Peyer's patch (tissue), 4 donors: ENCODE data around the gene ANKDD1A. TPM values are rescaled to one million over a fixed set of nuclear protein-coding genes. Genes with fewer than 3 reads are reported as not detected.

Source experiments
- DNase-seq, 3 donors: peaks; one replicate each; pipeline ENCODE4 v3.0.0-alpha.2; 2017 to 2019
- H3K27ac ChIP-seq, 4 donors: fragments of 200-600 bp; sonication (generic); one replicate each; pipeline ENCODE4 v1.5.1; 2016 to 2019
- H3K27me3 ChIP-seq, 2 donors: fragments of 200-600 bp; sonication (generic); one replicate each; pipeline ENCODE4 v1.5.1; 2019
- H3K36me3 ChIP-seq, 3 donors: fragments of 200-600 bp; sonication (generic); one replicate each; pipeline ENCODE4 v1.5.1; 2016 to 2019
- H3K4me1 ChIP-seq, 4 donors: fragments of 200-600 bp; sonication (generic); one replicate each; pipeline ENCODE4 v1.5.1; 2016 to 2019
- H3K4me3 ChIP-seq, 4 donors: fragments of 200-600 bp; sonication (generic); 1 replicate in 3 of 4; 2 replicates in 1 of 4; pipeline ENCODE4 v1.5.1; 2016 to 2019; ENCODE audit warnings: mild to moderate bottlenecking in 1 of 4
- H3K9me3 ChIP-seq, 4 donors: fragments of 200-600 bp; sonication (generic); one replicate each; pipeline ENCODE4 v1.5.1; 2016 to 2019; ENCODE audit warnings: mild to moderate bottlenecking in 1 of 4
- POLR2A ChIP-seq, 2 donors: fragments of 450-650 bp; IDR thresholded peaks; one replicate each; pipeline ENCODE4 v1.5.1; 2017; ENCODE audit warnings: antibody characterized with exemption in 2 of 2, mild to moderate bottlenecking in 2 of 2, moderate library complexity in 2 of 2
- total RNA-seq, 4 donors: library from RNA; depleted of rRNA; stranded (reverse); fragments of >200 nt; gene quantifications; one replicate each; pipeline ENCODE4 v1.1.0, GENCODE V29; 2016
- TF ChIP-seq, protein P1 (sequence below), 6 experiments: fragments of 450-650 bp in 4 of 6; fragments of 200-600 bp in 2 of 6; sonication (generic) in 1 of 6; IDR thresholded peaks; one replicate each; pipeline ENCODE4 v1.5.1; 2017 to 2019; ENCODE audit warnings: antibody characterized with exemption in 6 of 6, mild to moderate bottlenecking in 3 of 6, moderate library complexity in 1 of 6

Gene ANKDD1A
- total RNA-seq, 4 donors from 2014 or later, result 3.9 to 13.2 (median 5.3) TPM

DNA sequence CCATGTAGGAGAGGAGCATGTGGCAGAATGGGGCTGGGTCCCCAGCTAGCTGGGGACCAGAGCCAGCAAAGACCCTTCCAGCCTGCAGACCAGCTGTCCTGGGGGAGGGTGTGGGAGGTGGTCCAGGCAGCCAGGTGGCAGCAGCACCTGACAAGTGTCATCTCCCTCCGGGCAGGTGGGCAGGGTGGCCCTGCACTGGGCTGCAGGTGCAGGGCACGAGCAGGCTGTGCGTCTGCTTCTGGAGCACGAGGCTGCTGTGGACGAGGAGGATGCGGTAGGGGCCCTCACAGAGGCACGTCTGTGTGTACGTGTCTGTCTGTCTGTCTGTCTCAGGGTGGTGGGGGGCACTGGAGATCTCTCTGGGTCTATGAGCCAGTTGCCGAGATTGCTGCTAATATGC lies 5.5 kb downstream of the ANKDD1A start:
- H3K4me1 ChIP-seq, result no peaks in the 10 kb centered on the region
- no peak for DNase-seq
- TF ChIP-seq, protein P1, sequence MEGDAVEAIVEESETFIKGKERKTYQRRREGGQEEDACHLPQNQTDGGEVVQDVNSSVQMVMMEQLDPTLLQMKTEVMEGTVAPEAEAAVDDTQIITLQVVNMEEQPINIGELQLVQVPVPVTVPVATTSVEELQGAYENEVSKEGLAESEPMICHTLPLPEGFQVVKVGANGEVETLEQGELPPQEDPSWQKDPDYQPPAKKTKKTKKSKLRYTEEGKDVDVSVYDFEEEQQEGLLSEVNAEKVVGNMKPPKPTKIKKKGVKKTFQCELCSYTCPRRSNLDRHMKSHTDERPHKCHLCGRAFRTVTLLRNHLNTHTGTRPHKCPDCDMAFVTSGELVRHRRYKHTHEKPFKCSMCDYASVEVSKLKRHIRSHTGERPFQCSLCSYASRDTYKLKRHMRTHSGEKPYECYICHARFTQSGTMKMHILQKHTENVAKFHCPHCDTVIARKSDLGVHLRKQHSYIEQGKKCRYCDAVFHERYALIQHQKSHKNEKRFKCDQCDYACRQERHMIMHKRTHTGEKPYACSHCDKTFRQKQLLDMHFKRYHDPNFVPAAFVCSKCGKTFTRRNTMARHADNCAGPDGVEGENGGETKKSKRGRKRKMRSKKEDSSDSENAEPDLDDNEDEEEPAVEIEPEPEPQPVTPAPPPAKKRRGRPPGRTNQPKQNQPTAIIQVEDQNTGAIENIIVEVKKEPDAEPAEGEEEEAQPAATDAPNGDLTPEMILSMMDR (IDR thresholded peaks at IDR 0.05), result no peak
- TF ChIP-seq POLR2A (IDR thresholded peaks at IDR 0.05), result no peak
- H3K27ac ChIP-seq, result no peak overlapping the region
- no peak overlapping the region for H3K4me3 ChIP-seq
- no peaks in the 10 kb centered on the region for H3K27me3 ChIP-seq
- H3K36me3 ChIP-seq, result no peaks in the 10 kb centered on the region
- H3K9me3 ChIP-seq, result no peaks in the 10 kb centered on the region

DNA sequence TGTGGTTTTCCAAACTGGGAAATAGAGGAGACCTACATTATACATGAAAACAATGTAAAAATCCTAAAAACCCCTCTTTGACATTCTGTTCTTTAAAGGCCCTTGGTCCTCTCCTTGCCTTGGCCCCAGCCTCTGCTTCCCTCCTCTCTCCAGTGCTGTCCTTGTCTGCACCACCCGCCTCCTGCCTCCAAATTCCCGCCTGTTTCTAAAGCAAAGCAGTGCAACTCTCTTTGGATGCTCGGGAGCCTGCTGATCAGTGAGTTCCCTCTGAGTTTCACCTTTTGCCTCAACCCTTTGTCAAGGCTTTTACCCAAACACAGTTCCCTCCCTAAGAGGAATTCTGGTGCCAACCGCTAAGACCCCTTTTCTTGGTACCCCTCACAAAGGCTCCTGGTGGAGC lies 8.0 kb downstream of the ANKDD1A start:
- H3K4me3 ChIP-seq, result no peak overlapping the region
- TF ChIP-seq, protein P1 (IDR thresholded peaks at IDR 0.05), result no peak
- TF ChIP-seq POLR2A (IDR thresholded peaks at IDR 0.05), result no peak
- no peak for DNase-seq

DNA sequence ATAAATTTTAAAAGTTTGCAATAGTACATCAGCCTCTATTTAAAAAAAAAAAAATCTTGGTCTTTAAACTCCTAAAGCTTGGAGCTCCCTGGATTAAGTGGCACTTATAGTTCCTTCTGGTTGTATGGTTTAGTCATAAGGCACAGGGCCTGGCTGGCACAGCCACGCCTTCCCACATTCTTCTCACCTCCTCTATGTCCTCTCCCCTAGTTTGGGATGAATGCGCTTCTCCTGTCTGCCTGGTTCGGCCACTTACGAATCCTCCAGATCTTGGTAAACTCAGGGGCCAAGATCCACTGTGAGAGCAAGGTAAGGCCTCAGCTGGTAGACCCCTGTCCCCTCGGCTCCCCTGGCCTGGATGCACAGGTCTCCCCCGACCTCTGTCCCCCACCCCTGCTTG lies 10.0 kb downstream of the ANKDD1A start:
- Histone ChIP-seq H3K4me1 (no peaks in the 10 kb centered on the region), H3K27me3 (no peaks in the 10 kb centered on the region), H3K36me3 (no peaks in the 10 kb centered on the region), H3K4me3 (no peak overlapping the region), H3K27ac (no peak overlapping the region), H3K9me3 (no peaks in the 10 kb centered on the region)
- DNase-seq, result no peak
- no peak for TF ChIP-seq POLR2A (IDR thresholded peaks at IDR 0.05)
- TF ChIP-seq, protein P1 (IDR thresholded peaks at IDR 0.05), result no peak

More for the DNA sequence above, 8.0 kb downstream of the ANKDD1A start:
- no peaks in the 10 kb centered on the region for H3K4me1 ChIP-seq
- H3K9me3 ChIP-seq, result no peaks in the 10 kb centered on the region
- no peak overlapping the region for H3K27ac ChIP-seq
- no peaks in the 10 kb centered on the region for H3K36me3 ChIP-seq
- no peaks in the 10 kb centered on the region for H3K27me3 ChIP-seq

DNA sequence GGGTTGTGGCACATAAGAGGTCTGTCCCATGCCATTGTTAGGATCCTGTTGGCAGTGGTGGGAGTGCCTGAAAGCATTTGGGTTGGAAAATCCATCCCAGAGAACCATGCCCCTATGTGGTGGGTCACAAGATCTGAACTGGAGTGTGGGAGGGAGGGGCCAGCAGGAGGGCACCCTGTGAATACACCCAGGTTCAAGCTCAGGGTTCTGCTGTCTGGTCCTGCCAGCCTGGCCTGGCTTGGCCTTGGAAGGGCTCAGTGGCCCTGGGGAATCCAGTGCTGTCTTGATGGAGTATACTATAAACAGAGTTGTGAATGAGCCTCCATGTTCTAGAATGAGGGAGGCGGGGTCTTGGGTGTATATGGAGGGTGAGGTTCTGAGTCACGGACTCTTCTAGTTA lies 11.8 kb downstream of the ANKDD1A start:
- TF ChIP-seq, protein P1 (IDR thresholded peaks at IDR 0.05), result no peak
- TF ChIP-seq POLR2A (IDR thresholded peaks at IDR 0.05), result no peak
- H3K27me3 ChIP-seq, result no peaks in the 10 kb centered on the region
- no peaks in the 10 kb centered on the region for H3K4me1 ChIP-seq

DNA sequence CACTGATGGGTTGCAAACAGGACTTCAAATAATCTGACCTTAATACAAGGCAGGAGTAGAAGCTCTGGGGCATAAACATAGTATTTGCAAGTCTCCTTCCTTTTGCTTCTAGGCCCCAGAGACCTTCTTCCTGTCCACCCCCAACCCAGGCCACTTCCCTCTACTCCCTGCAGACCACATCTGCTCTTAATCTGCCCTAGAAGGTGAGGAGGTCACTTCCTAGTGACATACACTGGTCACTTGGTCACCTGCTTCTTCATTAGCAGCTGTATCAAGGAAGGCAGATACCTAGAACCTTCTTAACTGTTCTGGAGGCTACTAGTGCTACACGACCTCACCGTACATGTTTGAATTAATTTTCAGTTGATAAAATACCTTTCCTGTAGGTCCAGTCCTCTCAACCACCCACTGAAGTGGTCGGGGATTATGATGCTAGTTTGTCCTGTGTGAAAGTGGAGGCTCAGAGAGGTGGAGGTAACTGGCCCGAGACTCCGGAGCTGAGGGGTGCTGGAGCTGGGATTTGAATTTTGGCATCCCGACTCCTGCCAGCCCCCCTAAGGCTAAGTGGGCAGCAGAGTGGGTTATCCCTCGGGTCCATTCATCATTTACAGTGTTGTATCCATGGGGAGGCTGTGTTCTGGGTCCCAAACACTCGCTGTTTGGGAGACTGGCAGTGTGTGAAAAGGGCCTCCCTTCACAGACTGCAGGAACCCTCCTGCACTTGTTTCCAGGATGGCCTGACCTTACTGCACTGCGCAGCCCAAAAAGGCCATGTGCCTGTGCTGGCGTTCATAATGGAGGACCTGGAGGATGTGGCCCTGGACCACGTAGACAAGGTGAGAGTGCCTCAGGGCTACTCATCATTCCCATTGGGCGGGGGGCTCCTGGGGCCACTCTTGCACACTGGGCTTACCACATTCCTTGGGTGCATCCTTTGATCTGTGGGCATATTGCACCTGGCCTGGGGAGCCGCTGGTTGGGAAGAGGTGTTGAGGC lies 13.9 kb downstream of the ANKDD1A start:
- no peak for TF ChIP-seq POLR2A (IDR thresholded peaks at IDR 0.05)
- TF ChIP-seq, protein P1 (IDR thresholded peaks at IDR 0.05), result no peak

More for the DNA sequence above, 11.8 kb downstream of the ANKDD1A start:
- DNase-seq, result no peak
- Histone ChIP-seq H3K9me3 (no peaks in the 10 kb centered on the region), H3K4me3 (no peak overlapping the region), H3K27ac (no peak overlapping the region), H3K36me3 (no peaks in the 10 kb centered on the region)

More for the DNA sequence above, 13.9 kb downstream of the ANKDD1A start:
- H3K36me3 ChIP-seq, result no peaks in the 10 kb centered on the region
- H3K27me3 ChIP-seq, result no peaks in the 10 kb centered on the region
- H3K4me1 ChIP-seq, result no peaks in the 10 kb centered on the region
- H3K4me3 ChIP-seq, result no peak overlapping the region
- DNase-seq, result no peak
- H3K9me3 ChIP-seq, result no peaks in the 10 kb centered on the region
- no peak overlapping the region for H3K27ac ChIP-seq
